ENCODE data around the gene CAPN15.

DNA sequence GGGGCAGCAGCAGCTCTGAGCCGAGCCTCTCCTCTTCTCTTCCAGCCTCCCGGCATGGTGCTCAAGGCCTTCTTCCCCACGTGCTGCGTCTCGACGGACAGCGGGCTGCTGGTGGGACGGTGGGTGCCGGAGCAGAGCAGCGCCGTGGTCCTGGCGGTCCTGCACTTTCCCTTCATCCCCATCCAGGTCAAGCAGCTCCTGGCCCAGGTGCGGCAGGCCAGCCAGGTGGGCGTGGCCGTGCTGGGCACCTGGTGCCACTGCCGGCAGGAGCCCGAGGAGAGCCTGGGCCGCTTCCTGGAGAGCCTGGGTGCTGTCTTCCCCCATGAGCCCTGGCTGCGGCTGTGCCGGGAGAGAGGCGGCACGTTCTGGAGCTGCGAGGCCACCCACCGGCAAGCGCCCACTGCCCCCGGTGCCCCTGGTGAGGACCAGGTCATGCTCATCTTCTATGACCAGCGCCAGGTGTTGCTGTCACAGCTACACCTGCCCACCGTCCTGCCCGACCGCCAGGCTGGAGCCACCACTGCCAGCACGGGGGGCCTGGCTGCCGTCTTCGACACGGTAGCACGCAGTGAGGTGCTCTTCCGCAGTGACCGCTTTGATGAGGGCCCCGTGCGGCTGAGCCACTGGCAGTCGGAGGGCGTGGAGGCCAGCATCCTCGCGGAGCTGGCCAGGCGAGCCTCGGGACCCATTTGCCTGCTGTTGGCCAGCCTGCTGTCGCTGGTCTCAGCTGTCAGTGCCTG, 46.7 kb downstream of the CAPN15 start:
- TF ChIP-seq SIN3A (IDR thresholded peaks at IDR 0.05; ENCODE audit: borderline replicate concordance, insufficient read depth, low read length) (no peak), TAF1 (IDR thresholded peaks at IDR 0.05; ENCODE audit: borderline replicate concordance, insufficient read depth, low read length) (no peak), POLR2AphosphoS5 (IDR thresholded peaks at IDR 0.05; ENCODE audit: low read depth, low read length) (no peak), FOXP2 (optimal IDR thresholded peaks at IDR 0.05; ENCODE audit: borderline replicate concordance, extremely low read depth, extremely low read length, insufficient read depth) (no peak)
- TF ChIP-seq, protein P1, sequence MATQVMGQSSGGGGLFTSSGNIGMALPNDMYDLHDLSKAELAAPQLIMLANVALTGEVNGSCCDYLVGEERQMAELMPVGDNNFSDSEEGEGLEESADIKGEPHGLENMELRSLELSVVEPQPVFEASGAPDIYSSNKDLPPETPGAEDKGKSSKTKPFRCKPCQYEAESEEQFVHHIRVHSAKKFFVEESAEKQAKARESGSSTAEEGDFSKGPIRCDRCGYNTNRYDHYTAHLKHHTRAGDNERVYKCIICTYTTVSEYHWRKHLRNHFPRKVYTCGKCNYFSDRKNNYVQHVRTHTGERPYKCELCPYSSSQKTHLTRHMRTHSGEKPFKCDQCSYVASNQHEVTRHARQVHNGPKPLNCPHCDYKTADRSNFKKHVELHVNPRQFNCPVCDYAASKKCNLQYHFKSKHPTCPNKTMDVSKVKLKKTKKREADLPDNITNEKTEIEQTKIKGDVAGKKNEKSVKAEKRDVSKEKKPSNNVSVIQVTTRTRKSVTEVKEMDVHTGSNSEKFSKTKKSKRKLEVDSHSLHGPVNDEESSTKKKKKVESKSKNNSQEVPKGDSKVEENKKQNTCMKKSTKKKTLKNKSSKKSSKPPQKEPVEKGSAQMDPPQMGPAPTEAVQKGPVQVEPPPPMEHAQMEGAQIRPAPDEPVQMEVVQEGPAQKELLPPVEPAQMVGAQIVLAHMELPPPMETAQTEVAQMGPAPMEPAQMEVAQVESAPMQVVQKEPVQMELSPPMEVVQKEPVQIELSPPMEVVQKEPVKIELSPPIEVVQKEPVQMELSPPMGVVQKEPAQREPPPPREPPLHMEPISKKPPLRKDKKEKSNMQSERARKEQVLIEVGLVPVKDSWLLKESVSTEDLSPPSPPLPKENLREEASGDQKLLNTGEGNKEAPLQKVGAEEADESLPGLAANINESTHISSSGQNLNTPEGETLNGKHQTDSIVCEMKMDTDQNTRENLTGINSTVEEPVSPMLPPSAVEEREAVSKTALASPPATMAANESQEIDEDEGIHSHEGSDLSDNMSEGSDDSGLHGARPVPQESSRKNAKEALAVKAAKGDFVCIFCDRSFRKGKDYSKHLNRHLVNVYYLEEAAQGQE (IDR thresholded peaks at IDR 0.05; ENCODE audit: insufficient read depth in 1 of 2, low read depth in 2 of 2, low read length in 2 of 2), result no peak

Data from PFSK-1 (cell line).